Uterus (tissue), 4 donors: ENCODE measurements around the gene MS4A10. TPM values are rescaled to one million over a fixed set of nuclear protein-coding genes. Genes with fewer than 3 reads are reported as not detected.

ENCODE experiments used
- DNase-seq, 2 donors: peaks; one replicate each; pipeline ENCODE4 v3.0.0-alpha.2; 2019 to 2020
- H3K27ac ChIP-seq, 2 donors: fragments of 200-600 bp; sonication (generic); 1 replicate in 1 of 2; 2 replicates in 1 of 2; pipeline ENCODE4 v1.5.1; 2016 to 2018
- H3K27me3 ChIP-seq, 2 donors: fragments of 200-600 bp; sonication (generic); one replicate each; pipeline ENCODE4 v1.5.1; 2018 to 2019; ENCODE audit warnings: control low read depth in 1 of 2
- H3K36me3 ChIP-seq, 2 donors: fragments of 200-600 bp; sonication (generic); one replicate each; pipeline ENCODE4 v1.5.1; 2019; ENCODE audit warnings: control low read depth in 1 of 2
- H3K4me1 ChIP-seq, 2 donors: fragments of 200-600 bp; sonication (generic); one replicate each; pipeline ENCODE4 v1.5.1; 2018 to 2019; ENCODE audit warnings: control low read depth in 1 of 2
- H3K4me3 ChIP-seq, 2 donors: fragments of 200-600 bp; sonication (generic); 1 replicate in 1 of 2; 2 replicates in 1 of 2; pipeline ENCODE4 v1.5.1; 2018 to 2019; ENCODE audit warnings: mild to moderate bottlenecking in 1 of 2
- H3K9me3 ChIP-seq, 2 donors: fragments of 200-600 bp; sonication (generic); one replicate each; pipeline ENCODE4 v1.5.1; 2019; ENCODE audit warnings: control low read depth in 1 of 2
- CTCF ChIP-seq, 4 experiments: fragments of 200-600 bp in 2 of 4; fragments of 450-650 bp in 2 of 4; sonication (generic) in 2 of 4; IDR thresholded peaks; one replicate each; pipeline ENCODE4 v1.5.1; 2016 to 2019; ENCODE audit warnings: antibody characterized with exemption in 4 of 4, mild to moderate bottlenecking in 2 of 4, moderate library complexity in 1 of 4
- POLR2A ChIP-seq, 2 donors: fragments of 450-650 bp; IDR thresholded peaks; one replicate each; pipeline ENCODE4 v1.6.1; 2016; ENCODE audit warnings: antibody characterized with exemption in 2 of 2, mild to moderate bottlenecking in 1 of 2, moderate library complexity in 1 of 2
- intact Hi-C: fragments of 100-400 bp; cut with DNase I; formaldehyde crosslinking; loops from one replicate; pipeline ENCODE4 v1.15.1; 2023; ENCODE audit warnings: low total_unique reads
- total RNA-seq, 4 donors: library from RNA; depleted of rRNA in 3 of 4; stranded (reverse); fragments of >200 nt in 3 of 4; gene quantifications; one replicate each; pipeline versions ENCODE4 v1.1.0 to v1.2.4, GENCODE V29; 2014 to 2023
- donor health status: DM: yes; HTN: yes; CAD: no.

MS4A10 gene
- total RNA-seq, 4 donors from 2014 or later, result not detected

GRCh38 chr11:60761436-60762190 lies 23.5 kb upstream of the MS4A10 start:
- Histone ChIP-seq H3K9me3 (no peaks in the 10 kb centered on the region), H3K4me1 (no peaks in the 10 kb centered on the region), H3K4me3 (no peak overlapping the region), H3K27me3 (no peaks in the 10 kb centered on the region), H3K27ac (no peak overlapping the region), H3K36me3 (no peaks in the 10 kb centered on the region)
- no peak for TF ChIP-seq POLR2A (IDR thresholded peaks at IDR 0.05)
- TF ChIP-seq CTCF (IDR thresholded peaks at IDR 0.05), result no peak
- intact Hi-C loops, result no loop called here
- no peak for DNase-seq

- Histone ChIP-seq H3K27me3 (no peaks in the 10 kb centered on the region), H3K27ac (no peak overlapping the region), H3K36me3 (no peaks in the 10 kb centered on the region), H3K9me3 (no peaks in the 10 kb centered on the region), H3K4me3 (no peak overlapping the region), H3K4me1 (no peaks in the 10 kb centered on the region)
- DNase-seq, result no peak
- TF ChIP-seq POLR2A (IDR thresholded peaks at IDR 0.05), result no peak
- no peak for TF ChIP-seq CTCF (IDR thresholded peaks at IDR 0.05)
- intact Hi-C loops, result no loop called here
Observed at GRCh38 chr11:60762851-60763691, 22.1 kb upstream of the MS4A10 start.

- H3K9me3 ChIP-seq, result no peaks in the 10 kb centered on the region
- no peaks in the 10 kb centered on the region for H3K36me3 ChIP-seq
- no peaks in the 10 kb centered on the region for H3K4me1 ChIP-seq
- H3K4me3 ChIP-seq, result no peak overlapping the region
- H3K27me3 ChIP-seq, result no peaks in the 10 kb centered on the region
- TF ChIP-seq POLR2A (IDR thresholded peaks at IDR 0.05) (no peak), CTCF (IDR thresholded peaks at IDR 0.05) (no peak)
- intact Hi-C loops, result no loop called here
- no peak overlapping the region for H3K27ac ChIP-seq
- no peak for DNase-seq
Observed at GRCh38 chr11:60763692-60764369, 21.3 kb upstream of the MS4A10 start.

- Histone ChIP-seq H3K27me3 (no peaks in the 10 kb centered on the region), H3K4me1 (no peaks in the 10 kb centered on the region), H3K27ac (no peak overlapping the region), H3K9me3 (no peaks in the 10 kb centered on the region), H3K4me3 (no peak overlapping the region), H3K36me3 (no peaks in the 10 kb centered on the region)
- intact Hi-C loops, result no loop called here
- no peak for DNase-seq
- no peak for TF ChIP-seq POLR2A (IDR thresholded peaks at IDR 0.05)
- TF ChIP-seq CTCF (IDR thresholded peaks at IDR 0.05), result no peak
Observed at GRCh38 chr11:60764879-60765278, 20.3 kb upstream of the MS4A10 start.
